Mammary epithelial cell (primary cell): Measurements from ENCODE around the gene PAPPA2.

Experiments used
- CTCF ChIP-seq, 2 donors: IDR thresholded peaks in 1 of 2; conservative IDR thresholded peaks in 1 of 2; 2 replicates each; pipeline ENCODE4 v1.5.1; 2011 to 2012; ENCODE audit warnings: inconsistent platforms in 2 of 2, low read length in 2 of 2, mild to moderate bottlenecking in 2 of 2, control low read depth in 1 of 2, low read depth in 1 of 2; ENCODE audit not compliant: insufficient read depth in 1 of 2; ENCODE audit errors: extremely low read depth in 1 of 2
- EZH2 ChIP-seq: IDR thresholded peaks from 2 replicates; pipeline ENCODE4 v1.6.1; 2012; ENCODE audit warnings: low read length, inconsistent platforms, borderline replicate concordance

DNA sequence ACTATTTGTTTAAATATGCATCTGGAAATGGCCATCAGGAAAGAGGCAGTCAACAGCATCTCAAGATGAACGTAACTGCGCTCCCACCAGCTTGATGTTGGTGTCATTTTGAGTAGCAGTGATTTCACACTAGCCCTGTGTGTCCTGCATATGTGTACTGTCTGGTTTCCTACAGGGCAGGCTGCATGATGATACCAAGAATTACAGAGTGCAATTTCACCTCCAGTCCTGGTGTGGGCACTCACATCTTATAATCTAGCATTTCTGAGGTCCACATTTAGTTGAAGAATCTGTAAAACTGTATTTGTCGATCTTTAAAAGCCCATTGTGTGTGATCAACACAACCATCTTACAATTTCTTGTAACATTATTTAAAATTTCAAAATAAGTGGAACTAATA is 336.4 kb downstream of the PAPPA2 start:
- TF ChIP-seq CTCF (conservative IDR thresholded peaks at IDR 0.05 in 1 of 2, IDR thresholded peaks at IDR 0.05 in 1 of 2; ENCODE audit: extremely low read depth in 1 of 2, insufficient read depth in 1 of 2, low read depth in 1 of 2, low read length in 2 of 2): no peak
- no peak for TF ChIP-seq EZH2
